SK-N-SH treated with all-trans-retinoic acid at 6 μM for 48 hours (cell line): ENCODE measurements around the gene ODC1.

Experiments
- ATAC-seq: fragments of 200-7000 bp; cut with Tn5 transposase; 3 replicates; pipeline ENCODE4 v1.9.1; 2020; ENCODE audit warnings: mild to moderate bottlenecking, moderate library complexity
- ARNTL ChIP-seq: fragments of 450-650 bp; formaldehyde crosslinking; IDR thresholded peaks from 2 replicates; pipeline ENCODE4 v1.5.0; 2020; ENCODE audit warnings: low read depth, mild to moderate bottlenecking, moderate library complexity, borderline replicate concordance
- BACH2 ChIP-seq: fragments of 250-450 bp; sonication (Bioruptor Pico); IDR thresholded peaks from 2 replicates; pipeline ENCODE4 v1.9.0; 2021; ENCODE audit warnings: mild to moderate bottlenecking, borderline replicate concordance
- CREB5 ChIP-seq: fragments of 250-450 bp; sonication (Bioruptor Pico); IDR thresholded peaks from 2 replicates; pipeline ENCODE4 v1.5.1; 2020; ENCODE audit warnings: low read depth, mild to moderate bottlenecking, moderate library complexity
- CSDC2 ChIP-seq: fragments of 250-450 bp; sonication (Bioruptor Pico); IDR thresholded peaks from 2 replicates; pipeline ENCODE4 v1.5.0; 2020; ENCODE audit warnings: mild to moderate bottlenecking, moderate library complexity
- CSRNP3 ChIP-seq: fragments of 250-450 bp; sonication (Bioruptor Pico); IDR thresholded peaks from 2 replicates; pipeline ENCODE4 v1.5.1; 2021; ENCODE audit warnings: mild to moderate bottlenecking, moderate library complexity
- GLIS3 ChIP-seq: fragments of 250-450 bp; sonication (Bioruptor Pico); IDR thresholded peaks from 2 replicates; pipeline ENCODE4 v1.5.0; 2020; ENCODE audit warnings: mild to moderate bottlenecking, moderate library complexity
- OSR1 ChIP-seq: fragments of 250-450 bp; sonication (Bioruptor Pico); IDR thresholded peaks from 2 replicates; pipeline ENCODE4 v1.8.0; 2022; ENCODE audit warnings: moderate library complexity, mild to moderate bottlenecking, inconsistent platforms
- POU6F1 ChIP-seq: fragments of 250-450 bp; sonication (Bioruptor Pico); IDR thresholded peaks from 2 replicates; pipeline ENCODE4 v1.8.0; 2021; ENCODE audit warnings: low read depth, mild to moderate bottlenecking, moderate library complexity, borderline replicate concordance
- PPARA ChIP-seq: fragments of 250-450 bp; sonication (Bioruptor Pico); IDR thresholded peaks from 2 replicates; pipeline ENCODE4 v1.5.0; 2020; ENCODE audit warnings: mild to moderate bottlenecking, borderline replicate concordance
- RARB ChIP-seq: fragments of 250-450 bp; sonication (Bioruptor Pico); IDR thresholded peaks from 2 replicates; pipeline ENCODE4 v1.8.0; 2021; ENCODE audit warnings: mild to moderate bottlenecking, moderate library complexity
- SNAI2 ChIP-seq: fragments of 250-450 bp; sonication (Bioruptor Pico); IDR thresholded peaks from 2 replicates; pipeline ENCODE4 v1.5.0; 2020; ENCODE audit warnings: mild to moderate bottlenecking, moderate library complexity
- TCF4 ChIP-seq: fragments of 250-450 bp; sonication (Bioruptor Pico); IDR thresholded peaks from 2 replicates; pipeline ENCODE4 v1.8.0; 2021; ENCODE audit warnings: mild to moderate bottlenecking, moderate library complexity, borderline replicate concordance
- TOX ChIP-seq: fragments of 250-450 bp; sonication (Bioruptor Pico); IDR thresholded peaks from 2 replicates; pipeline ENCODE4 v1.8.0; 2021; ENCODE audit warnings: mild to moderate bottlenecking, moderate library complexity, borderline replicate concordance
- ZC3H10 ChIP-seq: fragments of 250-450 bp; sonication (Bioruptor Pico); IDR thresholded peaks from 2 replicates; pipeline ENCODE4 v1.5.1; 2021; ENCODE audit warnings: mild to moderate bottlenecking, moderate library complexity
- ZFP3 ChIP-seq: fragments of 250-450 bp; sonication (Bioruptor Pico); IDR thresholded peaks from 2 replicates; pipeline ENCODE4 v1.5.0; 2020; ENCODE audit warnings: mild to moderate bottlenecking, moderate library complexity
- ZFP30 ChIP-seq: fragments of 450-650 bp; formaldehyde crosslinking; IDR thresholded peaks from 2 replicates; pipeline ENCODE4 v1.5.0; 2022; ENCODE audit warnings: mild to moderate bottlenecking, moderate library complexity
- ZNF565 ChIP-seq: fragments of 450-650 bp; formaldehyde crosslinking; conservative IDR thresholded peaks from 2 replicates; pipeline ENCODE4 v1.5.0; 2020; ENCODE audit warnings: low read depth, mild to moderate bottlenecking, moderate library complexity
- ZNF70 ChIP-seq: fragments of 450-650 bp; formaldehyde crosslinking; IDR thresholded peaks from 2 replicates; pipeline ENCODE4 v1.5.0; 2020; ENCODE audit warnings: mild to moderate bottlenecking, moderate library complexity
- ZNF8 ChIP-seq: fragments of 450-650 bp; formaldehyde crosslinking; IDR thresholded peaks from 2 replicates; pipeline ENCODE4 v1.5.0; 2020; ENCODE audit warnings: mild to moderate bottlenecking, moderate library complexity
- TF ChIP-seq, protein P1 (sequence below): fragments of 250-450 bp; sonication (Bioruptor Pico); IDR thresholded peaks from 2 replicates; pipeline ENCODE4 v1.5.0; 2020; ENCODE audit warnings: mild to moderate bottlenecking, moderate library complexity
- TF ChIP-seq, protein P2 (sequence below): fragments of 250-450 bp; sonication (Bioruptor Pico); IDR thresholded peaks from 2 replicates; pipeline ENCODE4 v1.8.0; 2020; ENCODE audit warnings: mild to moderate bottlenecking, moderate library complexity, borderline replicate concordance

ODC1 gene

GRCh38 chr2:10447895-10448575 is at the start of gene ODC1:
ODC1 (minus strand) TSS chr2:10448327; CDS start chr2:10445032, 3,295 bp downstream.
- ATAC-seq: peak; percentile 85
- TF ChIP-seq CREB5: no peak
- TF ChIP-seq, protein P1, sequence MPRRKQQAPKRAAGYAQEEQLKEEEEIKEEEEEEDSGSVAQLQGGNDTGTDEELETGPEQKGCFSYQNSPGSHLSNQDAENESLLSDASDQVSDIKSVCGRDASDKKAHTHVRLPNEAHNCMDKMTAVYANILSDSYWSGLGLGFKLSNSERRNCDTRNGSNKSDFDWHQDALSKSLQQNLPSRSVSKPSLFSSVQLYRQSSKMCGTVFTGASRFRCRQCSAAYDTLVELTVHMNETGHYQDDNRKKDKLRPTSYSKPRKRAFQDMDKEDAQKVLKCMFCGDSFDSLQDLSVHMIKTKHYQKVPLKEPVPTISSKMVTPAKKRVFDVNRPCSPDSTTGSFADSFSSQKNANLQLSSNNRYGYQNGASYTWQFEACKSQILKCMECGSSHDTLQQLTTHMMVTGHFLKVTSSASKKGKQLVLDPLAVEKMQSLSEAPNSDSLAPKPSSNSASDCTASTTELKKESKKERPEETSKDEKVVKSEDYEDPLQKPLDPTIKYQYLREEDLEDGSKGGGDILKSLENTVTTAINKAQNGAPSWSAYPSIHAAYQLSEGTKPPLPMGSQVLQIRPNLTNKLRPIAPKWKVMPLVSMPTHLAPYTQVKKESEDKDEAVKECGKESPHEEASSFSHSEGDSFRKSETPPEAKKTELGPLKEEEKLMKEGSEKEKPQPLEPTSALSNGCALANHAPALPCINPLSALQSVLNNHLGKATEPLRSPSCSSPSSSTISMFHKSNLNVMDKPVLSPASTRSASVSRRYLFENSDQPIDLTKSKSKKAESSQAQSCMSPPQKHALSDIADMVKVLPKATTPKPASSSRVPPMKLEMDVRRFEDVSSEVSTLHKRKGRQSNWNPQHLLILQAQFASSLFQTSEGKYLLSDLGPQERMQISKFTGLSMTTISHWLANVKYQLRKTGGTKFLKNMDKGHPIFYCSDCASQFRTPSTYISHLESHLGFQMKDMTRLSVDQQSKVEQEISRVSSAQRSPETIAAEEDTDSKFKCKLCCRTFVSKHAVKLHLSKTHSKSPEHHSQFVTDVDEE (CRISPR knock-in tag): peak; percentile 53; the same call in 1 of the 2 replicates
- TF ChIP-seq SNAI2 (CRISPR knock-in tag): no peak; the same call in 1 of the 2 replicates
- no peak for TF ChIP-seq CSRNP3 (CRISPR knock-in tag)
- TF ChIP-seq TOX (CRISPR knock-in tag): no peak
- no peak for TF ChIP-seq OSR1
- no peak for TF ChIP-seq RARB (CRISPR knock-in tag)
- TF ChIP-seq ZC3H10: 0 out of 2 replicates have a peak, but pooled peaks have one; percentile 23
- no peak for TF ChIP-seq GLIS3 (CRISPR knock-in tag)
- TF ChIP-seq, protein P2, sequence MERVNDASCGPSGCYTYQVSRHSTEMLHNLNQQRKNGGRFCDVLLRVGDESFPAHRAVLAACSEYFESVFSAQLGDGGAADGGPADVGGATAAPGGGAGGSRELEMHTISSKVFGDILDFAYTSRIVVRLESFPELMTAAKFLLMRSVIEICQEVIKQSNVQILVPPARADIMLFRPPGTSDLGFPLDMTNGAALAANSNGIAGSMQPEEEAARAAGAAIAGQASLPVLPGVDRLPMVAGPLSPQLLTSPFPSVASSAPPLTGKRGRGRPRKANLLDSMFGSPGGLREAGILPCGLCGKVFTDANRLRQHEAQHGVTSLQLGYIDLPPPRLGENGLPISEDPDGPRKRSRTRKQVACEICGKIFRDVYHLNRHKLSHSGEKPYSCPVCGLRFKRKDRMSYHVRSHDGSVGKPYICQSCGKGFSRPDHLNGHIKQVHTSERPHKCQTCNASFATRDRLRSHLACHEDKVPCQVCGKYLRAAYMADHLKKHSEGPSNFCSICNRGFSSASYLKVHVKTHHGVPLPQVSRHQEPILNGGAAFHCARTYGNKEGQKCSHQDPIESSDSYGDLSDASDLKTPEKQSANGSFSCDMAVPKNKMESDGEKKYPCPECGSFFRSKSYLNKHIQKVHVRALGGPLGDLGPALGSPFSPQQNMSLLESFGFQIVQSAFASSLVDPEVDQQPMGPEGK (CRISPR knock-in tag): no peak
- TF ChIP-seq TCF4 (CRISPR knock-in tag): no peak
- no peak for TF ChIP-seq ZNF70
- no peak for TF ChIP-seq ZNF8 (CRISPR knock-in tag)
- no peak for TF ChIP-seq ZFP30 (CRISPR knock-in tag)
- TF ChIP-seq ZFP3 (CRISPR knock-in tag): no peak
- 0 out of 2 replicates have a peak, but pooled peaks have one; percentile 32 for TF ChIP-seq CSDC2 (CRISPR knock-in tag)
- TF ChIP-seq ZNF565 (CRISPR knock-in tag): no peak
- no peak for TF ChIP-seq BACH2 (CRISPR knock-in tag)
- TF ChIP-seq POU6F1 (CRISPR knock-in tag): no peak

- TF ChIP-seq GLIS3 (CRISPR knock-in tag): no peak
- TF ChIP-seq SNAI2 (CRISPR knock-in tag): no peak
- no peak for TF ChIP-seq PPARA (CRISPR knock-in tag)
- peak; percentile 75 for ATAC-seq
Measured at GRCh38 chr2:10497797-10498251, 49.7 kb upstream of the ODC1 start.

DNA sequence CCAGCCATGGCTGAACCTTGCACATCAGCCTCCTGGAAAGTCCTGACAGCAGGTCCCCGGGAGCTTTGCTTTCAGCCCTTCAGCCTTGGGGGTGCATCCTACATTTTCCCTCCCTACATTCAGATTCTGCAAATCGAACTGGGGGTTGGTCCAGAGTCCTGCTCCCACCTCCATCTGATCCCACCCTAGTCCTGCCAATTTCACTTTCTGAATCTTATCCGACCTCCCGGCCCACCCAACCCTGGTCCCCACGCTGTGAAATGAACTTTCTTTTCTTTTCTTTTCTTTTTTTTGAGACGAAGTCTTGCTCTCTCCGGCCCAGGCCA is 47.8 kb upstream of the ODC1 start:
- ATAC-seq: no peak
- TF ChIP-seq CREB5 (no peak), POU6F1 (CRISPR knock-in tag) (no peak), ZFP30 (CRISPR knock-in tag) (no peak), ZNF8 (CRISPR knock-in tag) (no peak), ZC3H10 (no peak), SNAI2 (CRISPR knock-in tag) (no peak), ARNTL (CRISPR knock-in tag) (no peak)
- TF ChIP-seq, protein P1 (CRISPR knock-in tag): no peak
